ENCODE data around the gene SLAIN1. TPM values are rescaled to one million over a fixed set of nuclear protein-coding genes. Genes with fewer than 3 reads are reported as not detected.

SLAIN1 gene
- total and polyA plus RNA-seq, 2 of the 4 experiments (the other 2 are of a cell fraction), result 0.29 to 0.36 TPM

DNA sequence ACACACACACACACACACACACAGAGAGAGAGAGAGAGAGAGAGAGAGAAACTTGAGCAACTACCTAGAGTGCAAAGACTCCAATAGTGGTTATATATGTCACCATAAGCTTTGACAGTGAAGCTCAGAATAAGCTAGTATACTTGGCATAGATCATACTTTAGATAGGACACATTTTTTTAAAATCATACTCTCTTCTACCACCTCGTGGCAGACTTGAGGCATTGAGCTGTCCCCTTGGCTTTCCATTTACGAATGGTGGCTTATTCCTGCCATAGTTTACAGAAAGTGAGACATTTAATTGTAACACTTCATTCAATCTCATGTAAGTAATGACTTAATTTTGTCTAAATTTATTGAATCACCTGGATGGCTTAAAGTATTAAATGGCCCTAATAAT lies 112.9 kb downstream of the SLAIN1 start:
- no peak overlapping the region for H3K4ac ChIP-seq (ENCODE audit: low read depth, low read length)
- no peak overlapping the region for H3K14ac ChIP-seq (replicated peaks; ENCODE audit: low read depth, low read length)
- DNase-seq (peak; percentile 34), ATAC-seq (ENCODE audit: low read depth) (peak; percentile 85)
- H3K27ac ChIP-seq (ENCODE audit: insufficient read depth, low read length), result no peak overlapping the region
- no peaks in the 10 kb centered on the region for H3K9me1 ChIP-seq (ENCODE audit: insufficient read depth, low read length)
- no peak overlapping the region for H4K8ac ChIP-seq (ENCODE audit: low read depth in 2 of 2, low read length in 2 of 2)
- H4K91ac ChIP-seq (ENCODE audit: insufficient read depth, low read depth, low read length), result no peak overlapping the region
- dilution Hi-C loops (cut with HindIII; ENCODE audit: low sequenced_read_pairs, unreplicated experiment) (no loop called here), intact Hi-C loops (cut with micrococcal nuclease) (loop anchor here (1.0 to 2.0 kb wide), 2 partner anchors 108 to 311 kb away; partner anchors contain the start of gene EDNRB), in situ Hi-C loops (cut with MboI; ENCODE audit: low sequenced_read_pairs) (no loop called here)
- BruUV-seq (replicated peaks), result no TSS peak
- no peak overlapping the region for H2AFZ ChIP-seq (replicated peaks; ENCODE audit: low read length, poor library complexity)
- POLR2A ChIA-PET (ENCODE audit: unreplicated experiment), result no interaction called here
- H2BK20ac ChIP-seq (ENCODE audit: low read depth, low read length), result no peak overlapping the region
- H3K9me3 ChIP-seq (ENCODE audit: control insufficient read depth, insufficient read depth, low read length), result no peaks in the 10 kb centered on the region
- H3K9ac ChIP-seq (ENCODE audit: low read depth, low read length), result no peak overlapping the region
- no CpG with 5 or more reads among the region's 2 CpGs for WGBS, 2 experiments (ENCODE audit: extremely low coverage in 2 of 2, insufficient read length in 1 of 2)
- H2BK5ac ChIP-seq (ENCODE audit: low read depth, low read length, poor library complexity, severe bottlenecking), result no peak overlapping the region
- no peak overlapping the region for H3K56ac ChIP-seq (ENCODE audit: extremely low read depth, insufficient read depth, low read length)
- no peak overlapping the region for H4K5ac ChIP-seq (ENCODE audit: low read depth, low read length)
- no peak overlapping the region for H2BK15ac ChIP-seq (ENCODE audit: low read depth, low read length)
- TF ChIP-seq FOS (IDR thresholded peaks at IDR 0.05; ENCODE audit: low read depth, low read length), result no peak
- TF ChIP-seq, protein P1, sequence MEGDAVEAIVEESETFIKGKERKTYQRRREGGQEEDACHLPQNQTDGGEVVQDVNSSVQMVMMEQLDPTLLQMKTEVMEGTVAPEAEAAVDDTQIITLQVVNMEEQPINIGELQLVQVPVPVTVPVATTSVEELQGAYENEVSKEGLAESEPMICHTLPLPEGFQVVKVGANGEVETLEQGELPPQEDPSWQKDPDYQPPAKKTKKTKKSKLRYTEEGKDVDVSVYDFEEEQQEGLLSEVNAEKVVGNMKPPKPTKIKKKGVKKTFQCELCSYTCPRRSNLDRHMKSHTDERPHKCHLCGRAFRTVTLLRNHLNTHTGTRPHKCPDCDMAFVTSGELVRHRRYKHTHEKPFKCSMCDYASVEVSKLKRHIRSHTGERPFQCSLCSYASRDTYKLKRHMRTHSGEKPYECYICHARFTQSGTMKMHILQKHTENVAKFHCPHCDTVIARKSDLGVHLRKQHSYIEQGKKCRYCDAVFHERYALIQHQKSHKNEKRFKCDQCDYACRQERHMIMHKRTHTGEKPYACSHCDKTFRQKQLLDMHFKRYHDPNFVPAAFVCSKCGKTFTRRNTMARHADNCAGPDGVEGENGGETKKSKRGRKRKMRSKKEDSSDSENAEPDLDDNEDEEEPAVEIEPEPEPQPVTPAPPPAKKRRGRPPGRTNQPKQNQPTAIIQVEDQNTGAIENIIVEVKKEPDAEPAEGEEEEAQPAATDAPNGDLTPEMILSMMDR (conservative IDR thresholded peaks at IDR 0.05; ENCODE audit: low read depth, low read length), result peak; percentile 39
- no peak overlapping the region for H3K4me2 ChIP-seq (ENCODE audit: low read depth, low read length)
- no peak overlapping the region for H3K23ac ChIP-seq (ENCODE audit: low read depth, low read length)
- no peak overlapping the region for H2AK5ac ChIP-seq (ENCODE audit: low read depth, low read length)
- H3K4me3 ChIP-seq (ENCODE audit: insufficient read depth, low read depth, low read length), result no peak overlapping the region
- no peaks in the 10 kb centered on the region for H4K20me1 ChIP-seq (ENCODE audit: insufficient read depth, low read length)
- CTCF ChIA-PET, result interaction anchor here (0.6 to 1.9 kb wide), 9 partner anchors 8 to 315 kb away, joined by 3 to 14 read pairs (median 3); partner anchors contain the start of gene EDNRB
- no peaks in the 10 kb centered on the region for H3K36me3 ChIP-seq (ENCODE audit: control insufficient read depth, insufficient read depth, low read length)
- no peak overlapping the region for H2BK120ac ChIP-seq (ENCODE audit: low read depth, low read length)
- no peak overlapping the region for H3K18ac ChIP-seq (ENCODE audit: low read depth, low read length)
- no peaks in the 10 kb centered on the region for H3K4me1 ChIP-seq (ENCODE audit: control insufficient read depth, insufficient read depth, low read length)
- no peak overlapping the region for H2AK9ac ChIP-seq (replicated peaks; ENCODE audit: low read depth, low read length, poor library complexity)
- no peaks in the 10 kb centered on the region; the same call in 1 of the 2 replicates for H3K27me3 ChIP-seq (ENCODE audit: control insufficient read depth, insufficient read depth, low read length)
- H3K79me1 ChIP-seq (ENCODE audit: low read depth in 1 of 2, low read length in 2 of 2), result no peaks in the 10 kb centered on the region
